Subcutaneous abdominal adipose tissue (tissue), 5 donors: ENCODE results near the gene MLXIP.

Source experiments
- H3K27ac ChIP-seq: one replicate; pipeline ENCODE4 v1.7.0; 2013; ENCODE audit warnings: low read depth, mild to moderate bottlenecking, inconsistent platforms, low read length, moderate library complexity
- H3K27me3 ChIP-seq, 5 donors: one replicate each; pipeline ENCODE4 v1.7.0; 2013; ENCODE audit warnings: low read length in 5 of 5, inconsistent platforms in 1 of 5; ENCODE audit not compliant: control insufficient read depth in 5 of 5, insufficient read depth in 4 of 5
- H3K36me3 ChIP-seq, 5 donors: one replicate each; pipeline ENCODE4 v1.7.0; 2013; ENCODE audit warnings: low read length in 5 of 5; ENCODE audit not compliant: control insufficient read depth in 5 of 5, insufficient read depth in 5 of 5
- H3K4me1 ChIP-seq, 5 donors: one replicate each; pipeline ENCODE4 v1.7.0; 2013; ENCODE audit warnings: low read length in 5 of 5, mild to moderate bottlenecking in 3 of 5, moderate library complexity in 1 of 5; ENCODE audit not compliant: control insufficient read depth in 5 of 5, insufficient read depth in 5 of 5
- H3K4me3 ChIP-seq, 5 donors: one replicate each; pipeline ENCODE4 v1.7.0; 2013; ENCODE audit warnings: low read length in 5 of 5, low read depth in 1 of 5
- H3K9ac ChIP-seq, 5 donors: one replicate each; pipeline ENCODE4 v1.7.0; 2013; ENCODE audit warnings: low read length in 5 of 5, mild to moderate bottlenecking in 4 of 5, moderate library complexity in 3 of 5
- H3K9me3 ChIP-seq, 5 donors: one replicate each; pipeline ENCODE4 v1.7.0; 2013; ENCODE audit warnings: low read length in 5 of 5; ENCODE audit not compliant: control insufficient read depth in 5 of 5
- donor health status: healthy.
- donor health status: healthy.
- donor health status: healthy.
- donor health status: healthy.
- donor health status: healthy.

MLXIP gene

DNA sequence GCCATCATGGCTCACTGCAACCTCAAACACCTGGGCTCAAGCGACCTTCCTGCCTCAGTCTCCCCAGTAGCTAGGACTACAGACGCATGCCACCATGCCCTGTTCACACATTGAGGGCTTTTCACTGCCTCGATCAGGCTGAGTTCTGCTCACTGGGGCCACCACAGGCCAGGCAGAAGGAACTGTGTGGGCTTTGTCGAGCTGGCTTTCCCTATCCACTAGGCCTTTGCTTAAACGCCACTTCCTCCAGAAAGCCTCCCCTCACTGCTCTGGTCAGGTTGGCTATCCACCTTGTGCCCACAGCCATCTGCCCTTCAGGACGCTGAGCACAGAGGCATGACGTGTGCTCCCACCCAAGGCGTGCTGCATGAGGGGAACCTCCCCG, 45.2 kb downstream of the MLXIP start:
- Histone ChIP-seq H3K27ac (no peak overlapping the region), H3K27me3 (no peaks in the 10 kb centered on the region), H3K4me1 (peaks cover 2 to 41% (median 29%) of the 10 kb centered on the region in 5 donors), H3K9me3 (no peaks in the 10 kb centered on the region), H3K9ac (peak overlapping the region in 1 of 5 donors; percentile 38), H3K4me3 (no peak overlapping the region), H3K36me3 (peaks cover 3 to 18% (median 16%) of the 10 kb centered on the region in 5 donors)

GRCh38 chr12:122124370-122124769, 45.8 kb downstream of the MLXIP start:
- Histone ChIP-seq H3K27me3 (no peaks in the 10 kb centered on the region), H3K36me3 (peaks cover 3 to 25% (median 23%) of the 10 kb centered on the region in 5 donors), H3K4me1 (peaks cover 2 to 41% (median 29%) of the 10 kb centered on the region in 5 donors), H3K9ac (no peak overlapping the region), H3K9me3 (no peaks in the 10 kb centered on the region), H3K4me3 (no peak overlapping the region), H3K27ac (no peak overlapping the region)

- peaks cover 3 to 37% (median 36%) of the 10 kb centered on the region in 5 donors for H3K36me3 ChIP-seq
- no peaks in the 10 kb centered on the region for H3K27me3 ChIP-seq
- H3K9ac ChIP-seq = peak overlapping the region in 1 of 5 donors; percentile 31
- no peak overlapping the region for H3K27ac ChIP-seq
- H3K4me3 ChIP-seq = no peak overlapping the region
- H3K9me3 ChIP-seq = no peaks in the 10 kb centered on the region
- peaks cover 2 to 41% (median 28%) of the 10 kb centered on the region in 5 donors for H3K4me1 ChIP-seq
Observed at GRCh38 chr12:122125452-122126341, 47.1 kb downstream of the MLXIP start.

- Histone ChIP-seq H3K4me3 (no peak overlapping the region), H3K27me3 (no peaks in the 10 kb centered on the region), H3K36me3 (peaks cover 3 to 42% (median 42%) of the 10 kb centered on the region in 5 donors), H3K9me3 (no peaks in the 10 kb centered on the region), H3K4me1 (peaks cover 2 to 41% (median 28%) of the 10 kb centered on the region in 5 donors), H3K9ac (peak overlapping the region in 1 of 5 donors; percentile 31), H3K27ac (no peak overlapping the region)
Observed at GRCh38 chr12:122126342-122126635, 47.7 kb downstream of the MLXIP start.

DNA sequence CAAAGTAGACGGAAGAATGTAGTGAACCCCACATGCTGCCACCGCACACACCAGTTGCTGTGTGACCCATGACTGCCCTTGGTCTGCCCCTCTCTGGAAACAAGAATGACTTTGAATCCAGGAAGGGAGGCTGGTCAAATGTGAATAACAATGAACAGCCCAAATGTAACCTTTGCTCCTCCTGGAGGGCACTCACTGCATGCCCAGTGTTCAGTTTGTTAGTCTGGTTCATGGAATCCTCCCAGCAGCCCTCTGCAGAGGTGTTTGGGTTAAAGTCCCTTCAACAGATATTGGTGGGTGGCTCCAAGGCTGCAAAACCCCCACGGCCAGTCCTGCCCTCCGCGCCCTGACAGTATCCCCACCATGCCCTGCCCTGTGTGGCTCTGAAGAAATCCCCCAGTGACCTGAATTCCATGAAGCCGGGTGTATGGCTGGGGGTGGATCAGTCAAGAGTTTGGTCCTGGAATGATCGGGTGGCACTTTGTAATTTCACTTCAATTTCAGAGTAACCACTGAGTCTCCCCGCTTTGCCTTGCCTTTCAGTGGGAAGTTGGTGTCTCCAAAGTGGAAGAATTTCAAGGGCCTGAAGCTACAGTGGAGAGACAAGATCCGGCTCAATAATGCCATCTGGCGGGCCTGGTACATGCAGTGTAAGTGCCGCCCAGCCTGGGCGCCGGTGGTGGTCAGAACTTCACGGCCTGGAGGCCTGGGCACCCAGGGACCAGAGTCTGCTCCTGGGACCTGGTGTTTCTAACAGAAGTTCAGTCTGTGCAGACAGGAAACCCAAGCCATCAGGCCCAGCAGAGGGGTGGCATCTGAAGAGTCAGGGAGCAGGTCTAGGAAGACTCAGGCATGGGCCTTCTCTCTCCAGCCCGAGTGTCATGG, 48.4 kb downstream of the MLXIP start:
- Histone ChIP-seq H3K4me1 (peaks cover 2 to 34% (median 23%) of the 10 kb centered on the region in 5 donors), H3K9ac (peak overlapping the region in 1 of 5 donors; percentile 44)

GRCh38 chr12:122127839-122128238, 49.3 kb downstream of the MLXIP start:
- Histone ChIP-seq H3K27ac (no peak overlapping the region), H3K4me1 (peaks cover 2 to 30% (median 23%) of the 10 kb centered on the region in 5 donors), H3K4me3 (no peak overlapping the region), H3K9me3 (no peaks in the 10 kb centered on the region), H3K9ac (no peak overlapping the region), H3K27me3 (no peaks in the 10 kb centered on the region), H3K36me3 (peaks cover 3 to 56% (median 54%) of the 10 kb centered on the region in 5 donors)

More for the DNA sequence above, 48.4 kb downstream of the MLXIP start:
- no peaks in the 10 kb centered on the region for H3K9me3 ChIP-seq
- H3K4me3 ChIP-seq = no peak overlapping the region
- no peaks in the 10 kb centered on the region for H3K27me3 ChIP-seq
- no peak overlapping the region for H3K27ac ChIP-seq
- H3K36me3 ChIP-seq = peaks cover 3 to 48% (median 46%) of the 10 kb centered on the region in 5 donors

GRCh38 chr12:122128481-122128880, 49.9 kb downstream of the MLXIP start:
- Histone ChIP-seq H3K27ac (no peak overlapping the region), H3K27me3 (no peaks in the 10 kb centered on the region), H3K9me3 (no peaks in the 10 kb centered on the region), H3K9ac (no peak overlapping the region), H3K4me3 (no peak overlapping the region), H3K4me1 (peaks cover 0 to 24% (median 19%) of the 10 kb centered on the region in 5 donors), H3K36me3 (peaks cover 3 to 63% (median 61%) of the 10 kb centered on the region in 5 donors)

- Histone ChIP-seq H3K27me3 (no peaks in the 10 kb centered on the region), H3K36me3 (peaks cover 3 to 69% (median 64%) of the 10 kb centered on the region in 5 donors), H3K9ac (no peak overlapping the region), H3K9me3 (no peaks in the 10 kb centered on the region), H3K4me3 (no peak overlapping the region), H3K4me1 (peaks cover 0 to 21% (median 18%) of the 10 kb centered on the region in 5 donors), H3K27ac (no peak overlapping the region)
Observed at GRCh38 chr12:122129131-122129530, 50.6 kb downstream of the MLXIP start.

DNA sequence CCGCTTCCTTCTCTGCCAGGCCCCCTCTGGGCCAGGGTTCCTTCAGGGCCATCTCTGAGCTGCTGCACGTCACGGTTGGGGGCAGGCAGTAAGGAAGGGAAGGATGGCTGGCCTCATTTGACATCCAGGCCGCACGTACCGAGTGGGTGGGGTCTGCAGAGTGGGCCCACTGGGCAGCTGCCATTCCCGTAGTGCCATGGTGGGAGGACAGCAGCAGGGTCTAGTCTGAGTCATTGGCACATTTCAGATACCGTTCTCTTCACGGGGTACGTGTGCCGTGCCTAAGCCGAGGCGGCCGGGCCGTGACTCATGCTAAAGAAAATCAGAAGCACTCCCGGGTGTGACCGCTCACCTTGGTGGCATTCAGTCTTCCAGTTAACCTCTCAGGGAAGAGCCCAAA, 51.6 kb downstream of the MLXIP start:
- peaks cover 0 to 21% (median 18%) of the 10 kb centered on the region in 5 donors for H3K4me1 ChIP-seq
- H3K4me3 ChIP-seq = no peak overlapping the region
- H3K27ac ChIP-seq = no peak overlapping the region
- peaks cover 3 to 73% (median 68%) of the 10 kb centered on the region in 5 donors for H3K36me3 ChIP-seq
- H3K9me3 ChIP-seq = no peaks in the 10 kb centered on the region
- H3K9ac ChIP-seq = no peak overlapping the region
- H3K27me3 ChIP-seq = no peaks in the 10 kb centered on the region
